Brain microvascular endothelial cell (primary cell): Measurements from ENCODE around the gene DNAJC3.

Experiments
- DNase-seq: peaks from one replicate; pipeline ENCODE4 v3.0.0-alpha.2; 2020
- H3K27ac ChIP-seq: fragments of 250-450 bp; sonication (Bioruptor Pico); 2 replicates; pipeline ENCODE4 v1.5.1; 2020; ENCODE audit warnings: mild to moderate bottlenecking, moderate library complexity
- H3K27me3 ChIP-seq: fragments of 250-450 bp; sonication (Bioruptor Pico); replicated peaks from 2 replicates; pipeline ENCODE4 v1.5.1; 2020; ENCODE audit warnings: mild to moderate bottlenecking
- H3K36me3 ChIP-seq: fragments of 250-450 bp; sonication (Bioruptor Pico); replicated peaks from 2 replicates; pipeline ENCODE4 v1.5.1; 2020; ENCODE audit warnings: mild to moderate bottlenecking
- H3K4me3 ChIP-seq: 2 replicates; pipeline ENCODE4 v1.5.1; 2011; ENCODE audit warnings: low read depth, mild to moderate bottlenecking, control low read depth, low read length, moderate library complexity
- in situ Hi-C: cut with HindIII; loops from 2 replicates; pipeline ENCODE4 v1.10.0; 2017; ENCODE audit warnings: low sequenced_read_pairs, low pct_ligation_motif_present
- TF ChIP-seq, protein P1 (sequence below): IDR thresholded peaks from 2 replicates; pipeline ENCODE4 v1.5.1; 2011; ENCODE audit warnings: low read depth, mild to moderate bottlenecking, moderate library complexity, low read length, control low read depth, inconsistent platforms; ENCODE audit errors: missing control alignments

Gene DNAJC3

DNA sequence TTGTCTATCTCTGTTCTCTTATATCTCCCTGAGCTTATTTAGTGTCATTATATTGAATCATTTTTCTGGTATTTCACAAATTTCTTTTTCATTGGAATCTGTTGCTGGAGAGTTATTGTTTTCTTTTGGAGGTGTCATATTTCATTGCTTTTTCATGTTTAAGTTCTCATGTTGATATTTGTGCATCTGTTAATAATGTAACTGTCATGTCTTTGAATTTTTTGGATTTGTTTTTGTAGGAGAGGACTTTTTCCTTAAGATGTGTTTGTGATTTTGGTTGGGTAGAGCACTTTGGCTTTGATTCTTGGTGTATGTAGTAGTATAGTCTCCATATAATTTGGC is 64.0 kb downstream of the DNAJC3 start:
- Histone ChIP-seq H3K4me3 (no peak overlapping the region), H3K36me3 (no peaks in the 10 kb centered on the region), H3K27ac (no peak overlapping the region), H3K27me3 (no peaks in the 10 kb centered on the region)
- in situ Hi-C loops = no loop called here
- no peak for DNase-seq
- TF ChIP-seq, protein P1, sequence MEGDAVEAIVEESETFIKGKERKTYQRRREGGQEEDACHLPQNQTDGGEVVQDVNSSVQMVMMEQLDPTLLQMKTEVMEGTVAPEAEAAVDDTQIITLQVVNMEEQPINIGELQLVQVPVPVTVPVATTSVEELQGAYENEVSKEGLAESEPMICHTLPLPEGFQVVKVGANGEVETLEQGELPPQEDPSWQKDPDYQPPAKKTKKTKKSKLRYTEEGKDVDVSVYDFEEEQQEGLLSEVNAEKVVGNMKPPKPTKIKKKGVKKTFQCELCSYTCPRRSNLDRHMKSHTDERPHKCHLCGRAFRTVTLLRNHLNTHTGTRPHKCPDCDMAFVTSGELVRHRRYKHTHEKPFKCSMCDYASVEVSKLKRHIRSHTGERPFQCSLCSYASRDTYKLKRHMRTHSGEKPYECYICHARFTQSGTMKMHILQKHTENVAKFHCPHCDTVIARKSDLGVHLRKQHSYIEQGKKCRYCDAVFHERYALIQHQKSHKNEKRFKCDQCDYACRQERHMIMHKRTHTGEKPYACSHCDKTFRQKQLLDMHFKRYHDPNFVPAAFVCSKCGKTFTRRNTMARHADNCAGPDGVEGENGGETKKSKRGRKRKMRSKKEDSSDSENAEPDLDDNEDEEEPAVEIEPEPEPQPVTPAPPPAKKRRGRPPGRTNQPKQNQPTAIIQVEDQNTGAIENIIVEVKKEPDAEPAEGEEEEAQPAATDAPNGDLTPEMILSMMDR = no peak

DNA sequence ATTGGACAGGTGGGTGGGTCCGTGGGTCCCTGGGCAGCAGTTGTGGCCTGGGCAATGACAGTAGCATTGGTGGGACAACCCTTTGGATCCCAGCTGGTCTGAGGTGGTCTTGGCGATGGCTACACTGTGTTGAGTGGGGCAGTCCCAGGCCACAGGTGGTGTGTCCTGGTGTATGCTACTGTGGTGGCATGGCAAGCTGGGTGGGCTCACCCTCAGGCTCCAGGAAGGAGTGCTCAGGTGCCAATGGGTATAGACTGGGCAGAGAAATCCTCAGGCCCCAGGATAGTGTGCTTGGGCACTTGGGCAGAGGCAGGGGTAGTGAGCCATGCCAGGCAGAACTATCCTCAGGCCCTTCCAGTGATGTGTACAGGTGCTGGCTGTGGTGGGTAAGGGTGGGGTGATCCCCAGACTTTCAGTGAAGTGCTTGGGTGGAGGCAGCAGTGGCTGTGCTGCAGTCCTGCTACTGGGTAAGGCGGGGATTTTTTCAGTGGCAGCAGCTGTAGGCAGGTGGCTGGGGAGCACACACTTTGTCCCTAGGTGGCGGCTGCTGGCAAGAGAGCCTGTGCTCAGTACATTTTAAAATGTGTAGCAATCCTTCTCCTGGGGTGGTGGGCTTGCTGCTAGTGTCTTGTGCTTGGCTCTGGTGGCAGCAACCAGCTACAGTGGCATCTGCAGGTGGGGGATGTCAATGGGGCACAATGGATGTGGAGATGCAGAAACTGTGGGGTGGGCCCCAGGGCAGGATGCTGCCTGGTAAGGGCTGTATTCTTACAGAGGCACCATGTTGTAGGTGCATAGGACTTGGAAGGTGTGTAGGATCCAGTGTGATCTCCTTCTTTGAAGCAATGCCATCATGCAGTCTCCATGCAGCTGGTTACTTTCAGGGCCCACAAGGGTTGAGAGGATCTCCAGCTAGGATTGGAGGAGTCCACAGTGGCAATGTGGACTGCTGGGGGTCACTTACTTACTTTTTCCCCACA is 64.9 kb downstream of the DNAJC3 start:
- in situ Hi-C loops = no loop called here
- no peak overlapping the region for H3K27ac ChIP-seq
- TF ChIP-seq, protein P1 = no peak
- DNase-seq = no peak
- no peak overlapping the region for H3K4me3 ChIP-seq
- no peaks in the 10 kb centered on the region for H3K36me3 ChIP-seq
- H3K27me3 ChIP-seq = no peaks in the 10 kb centered on the region

DNA sequence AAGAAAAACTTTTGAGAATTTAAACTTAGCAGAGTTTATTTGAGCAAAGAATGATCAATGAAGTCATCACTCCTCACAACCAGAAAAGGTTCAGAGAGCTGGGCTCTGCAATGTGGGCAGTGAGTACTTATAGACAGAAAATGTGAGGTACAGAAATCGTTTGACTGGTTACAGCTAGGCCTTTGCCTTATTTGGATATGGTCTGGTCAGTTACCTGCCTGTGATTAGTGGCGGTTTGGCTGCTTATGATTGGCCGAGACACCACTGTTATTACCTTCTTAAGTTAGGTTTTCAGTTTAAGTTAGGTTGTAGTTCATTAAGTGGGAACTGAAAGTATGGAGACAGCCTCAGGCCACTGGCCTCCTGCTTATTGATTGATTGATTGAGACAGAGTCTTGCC is 66.3 kb downstream of the DNAJC3 start:
- TF ChIP-seq, protein P1 = no peak
- Histone ChIP-seq H3K27me3 (no peaks in the 10 kb centered on the region), H3K4me3 (no peak overlapping the region), H3K27ac (no peak overlapping the region), H3K36me3 (no peaks in the 10 kb centered on the region)
- in situ Hi-C loops = no loop called here
- no peak for DNase-seq

DNA sequence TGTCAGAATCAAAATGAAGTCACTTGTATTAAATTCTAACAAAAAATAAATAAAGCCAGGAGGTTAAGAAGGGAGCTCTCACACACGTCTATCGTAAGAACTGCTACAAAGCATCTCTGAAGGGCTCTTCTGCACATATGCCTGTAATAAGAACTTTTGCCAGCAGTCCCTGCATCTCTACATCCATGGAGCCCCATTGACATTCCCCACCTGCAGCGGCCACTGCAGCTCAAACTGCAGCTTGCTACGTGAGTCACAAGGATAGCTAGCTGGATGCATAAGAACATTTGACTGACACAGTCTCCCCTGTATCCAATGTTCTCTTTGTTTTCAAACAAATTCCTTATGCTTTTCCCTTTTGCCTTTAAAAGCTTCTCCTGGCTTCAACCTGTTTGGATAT is 68.3 kb downstream of the DNAJC3 start:
- Histone ChIP-seq H3K4me3 (no peak overlapping the region), H3K36me3 (no peaks in the 10 kb centered on the region), H3K27me3 (no peaks in the 10 kb centered on the region), H3K27ac (no peak overlapping the region)
- in situ Hi-C loops = no loop called here
- TF ChIP-seq, protein P1 = no peak
- no peak for DNase-seq

DNA sequence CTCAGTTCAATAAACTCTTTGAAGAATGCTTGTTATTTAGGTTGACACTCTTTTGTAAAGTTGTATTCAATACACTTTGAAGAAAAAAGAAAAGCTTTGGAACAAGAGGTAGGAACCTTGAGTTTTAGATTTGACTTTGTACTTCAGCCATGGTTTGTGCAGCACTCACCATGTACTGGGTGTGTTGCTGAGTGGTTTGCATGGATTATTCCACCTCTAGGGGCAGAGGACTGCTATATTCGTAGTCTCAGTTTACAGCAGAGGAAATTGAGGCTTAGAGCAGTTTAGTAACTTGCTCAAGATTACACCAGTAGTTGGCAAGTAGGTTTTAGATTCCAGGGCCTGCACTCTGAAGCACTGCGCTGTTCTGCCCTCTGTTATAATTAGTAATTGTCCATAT is 68.8 kb downstream of the DNAJC3 start:
- TF ChIP-seq, protein P1 = peak; percentile 44
- DNase-seq = no peak
- H3K27ac ChIP-seq = no peak overlapping the region
- no peaks in the 10 kb centered on the region for H3K36me3 ChIP-seq
- no peak overlapping the region for H3K4me3 ChIP-seq
- in situ Hi-C loops = no loop called here
- H3K27me3 ChIP-seq = no peaks in the 10 kb centered on the region
